Right lobe of liver (tissue), 4 donors: Measurements from ENCODE around the gene LRRN2.

Experiments used
- POLR2A ChIP-seq: fragments of 450-650 bp; IDR thresholded peaks from one replicate; pipeline ENCODE4 v1.6.1; 2017; ENCODE audit warnings: antibody characterized with exemption, mild to moderate bottlenecking
- TF ChIP-seq, protein P1 (sequence below), 4 donors: fragments of 200-600 bp in 3 of 4; fragments of 450-650 bp in 1 of 4; IDR thresholded peaks; one replicate each; pipeline versions ENCODE4 v1.5.1 to v1.8.0; 2016 to 2022; ENCODE audit warnings: antibody characterized with exemption in 4 of 4, mild to moderate bottlenecking in 2 of 4
- donor health status: DM: no; HTN: no; CAD: no.
- donor health status: DM: no; HTN: no; CAD: no.
- donor health status: DM: no; HTN: yes; CAD: no.

DNA sequence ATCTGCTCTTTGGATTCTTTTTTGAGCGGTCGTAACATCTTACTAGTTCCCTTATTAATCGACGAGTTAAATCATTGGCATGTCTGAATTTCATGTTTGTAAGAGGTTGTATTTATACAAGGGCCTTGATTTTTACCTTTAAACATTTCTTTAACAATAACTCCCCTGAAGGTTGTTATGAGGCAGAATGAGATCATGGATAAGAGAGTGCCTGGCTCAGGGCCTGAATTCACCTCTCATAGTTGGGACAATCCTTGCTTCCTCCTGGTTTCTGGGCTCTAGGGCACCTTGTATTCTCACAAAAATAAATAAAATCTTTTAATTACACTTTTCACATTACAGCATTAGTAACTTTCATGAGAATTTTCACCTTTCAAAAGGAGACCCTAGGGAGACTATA is 113.9 kb downstream of the LRRN2 start:
- TF ChIP-seq, protein P1, sequence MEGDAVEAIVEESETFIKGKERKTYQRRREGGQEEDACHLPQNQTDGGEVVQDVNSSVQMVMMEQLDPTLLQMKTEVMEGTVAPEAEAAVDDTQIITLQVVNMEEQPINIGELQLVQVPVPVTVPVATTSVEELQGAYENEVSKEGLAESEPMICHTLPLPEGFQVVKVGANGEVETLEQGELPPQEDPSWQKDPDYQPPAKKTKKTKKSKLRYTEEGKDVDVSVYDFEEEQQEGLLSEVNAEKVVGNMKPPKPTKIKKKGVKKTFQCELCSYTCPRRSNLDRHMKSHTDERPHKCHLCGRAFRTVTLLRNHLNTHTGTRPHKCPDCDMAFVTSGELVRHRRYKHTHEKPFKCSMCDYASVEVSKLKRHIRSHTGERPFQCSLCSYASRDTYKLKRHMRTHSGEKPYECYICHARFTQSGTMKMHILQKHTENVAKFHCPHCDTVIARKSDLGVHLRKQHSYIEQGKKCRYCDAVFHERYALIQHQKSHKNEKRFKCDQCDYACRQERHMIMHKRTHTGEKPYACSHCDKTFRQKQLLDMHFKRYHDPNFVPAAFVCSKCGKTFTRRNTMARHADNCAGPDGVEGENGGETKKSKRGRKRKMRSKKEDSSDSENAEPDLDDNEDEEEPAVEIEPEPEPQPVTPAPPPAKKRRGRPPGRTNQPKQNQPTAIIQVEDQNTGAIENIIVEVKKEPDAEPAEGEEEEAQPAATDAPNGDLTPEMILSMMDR (IDR thresholded peaks at IDR 0.05), result no peak
- no peak for TF ChIP-seq POLR2A
